ENCODE data around the gene CDH26.

CDH26 gene

DNA sequence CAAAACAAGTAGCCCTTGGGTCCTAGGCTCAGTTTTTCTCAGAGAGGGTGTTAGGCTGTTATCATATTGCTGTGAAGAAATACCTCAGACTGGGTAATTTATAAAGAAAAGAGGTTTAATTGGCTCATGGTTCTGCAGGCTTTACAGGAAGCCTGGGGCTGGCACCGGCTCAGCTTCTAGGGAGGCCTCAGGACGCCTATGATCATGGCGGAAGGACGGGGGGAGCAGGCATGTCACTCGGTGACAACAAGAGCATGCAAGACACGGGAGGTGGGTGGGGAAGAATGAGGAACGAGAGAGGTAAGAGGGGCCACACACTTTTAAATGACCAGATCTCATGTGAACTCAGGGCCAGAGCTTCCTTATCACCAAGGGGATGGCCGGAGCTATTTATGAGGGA, 26.9 kb downstream of the CDH26 start:
- DNase-seq (ENCODE audit: low read depth in 2 of 3, low spot score in 2 of 3), result no peak

DNA sequence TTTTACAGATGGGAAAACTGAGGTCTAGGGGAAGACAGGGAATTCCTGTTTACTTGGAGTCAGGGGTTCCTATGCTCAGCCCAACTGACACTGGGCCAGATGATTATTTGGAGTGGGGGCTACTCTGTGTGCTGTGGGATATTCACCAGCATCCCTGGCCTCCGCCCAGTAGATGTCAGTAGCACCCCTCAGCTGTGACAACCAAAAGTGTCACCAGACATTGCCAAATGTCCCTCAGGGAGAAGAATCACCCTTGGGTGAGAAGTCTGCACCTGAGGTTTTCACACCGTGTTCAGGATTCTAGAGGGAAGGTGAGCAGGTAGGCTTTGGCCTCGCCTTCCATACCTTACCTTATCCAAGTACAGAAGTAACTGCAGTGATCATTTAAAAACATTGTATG, 27.6 kb downstream of the CDH26 start:
- no peak for DNase-seq (ENCODE audit: low read depth in 2 of 3, low spot score in 2 of 3)

DNA sequence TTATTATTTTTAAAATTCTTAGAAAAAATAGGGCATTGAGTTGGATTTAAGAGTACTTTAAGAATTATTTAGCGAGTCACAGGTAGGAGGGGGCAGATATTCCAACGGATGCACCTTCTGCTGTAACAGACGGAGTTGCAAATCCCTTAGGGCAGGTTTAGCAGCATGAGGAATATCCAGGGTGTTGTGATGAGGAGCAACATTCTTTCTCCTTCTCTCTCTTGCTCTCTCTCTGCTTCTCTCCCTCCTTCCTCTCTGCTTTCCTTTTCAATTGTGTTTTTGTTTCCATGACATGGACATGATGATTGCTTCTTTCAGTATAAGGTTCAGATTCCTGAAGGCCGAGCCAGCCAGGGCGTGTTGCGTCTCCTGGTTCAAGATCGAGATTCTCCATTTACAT, 28.9 kb downstream of the CDH26 start:
- DNase-seq (ENCODE audit: low read depth in 2 of 3, low spot score in 2 of 3), result no peak

DNA sequence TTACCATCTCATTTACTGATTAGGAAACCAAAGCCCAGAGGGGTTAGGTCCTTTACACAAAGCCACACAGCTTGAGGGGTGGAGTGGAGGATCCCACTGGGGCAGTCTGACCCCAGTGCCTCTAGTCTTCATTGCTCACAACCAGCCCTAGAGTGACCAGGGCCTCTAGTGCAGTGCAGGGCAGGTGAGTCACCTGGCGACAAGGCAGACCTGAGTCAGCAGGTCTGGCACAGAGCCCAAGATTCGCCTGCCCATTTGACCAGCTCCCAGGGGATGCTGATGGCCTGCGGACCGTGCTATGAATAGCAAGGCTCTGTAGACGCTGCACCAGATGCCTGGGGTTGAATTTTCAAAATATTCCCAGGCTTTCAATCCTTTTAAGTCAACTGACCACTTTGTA, 29.9 kb downstream of the CDH26 start:
- DNase-seq (ENCODE audit: low read depth in 2 of 3, low spot score in 2 of 3), result no peak

DNA sequence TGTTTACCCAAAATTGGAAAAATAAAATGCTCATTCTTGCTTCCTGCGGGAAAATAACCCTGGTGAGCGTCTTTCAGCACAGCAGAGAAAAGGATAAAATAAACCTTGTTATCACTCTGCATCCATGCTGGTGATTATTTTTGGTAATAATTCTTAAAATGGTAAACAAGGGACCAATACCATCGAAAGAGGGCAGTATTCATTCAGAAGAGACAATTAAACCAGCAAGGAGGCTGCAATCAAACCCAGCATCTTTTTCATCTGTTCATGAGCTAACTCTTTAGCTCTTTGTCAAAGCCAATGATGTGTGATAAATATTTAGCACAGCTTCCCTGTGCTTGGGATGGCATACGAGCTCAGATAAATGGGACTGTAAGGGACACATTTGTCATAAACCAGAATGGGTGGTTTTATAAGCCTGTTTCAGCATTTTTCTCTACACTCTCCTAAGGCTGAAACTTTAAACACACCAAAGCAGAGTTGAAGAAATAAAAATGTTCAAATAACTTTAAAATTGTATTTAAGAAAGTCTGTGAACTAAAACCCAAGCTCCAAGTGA, 34.4 kb downstream of the CDH26 start:
- DNase-seq (ENCODE audit: low read depth in 2 of 3, low spot score in 2 of 3), result no peak

DNA sequence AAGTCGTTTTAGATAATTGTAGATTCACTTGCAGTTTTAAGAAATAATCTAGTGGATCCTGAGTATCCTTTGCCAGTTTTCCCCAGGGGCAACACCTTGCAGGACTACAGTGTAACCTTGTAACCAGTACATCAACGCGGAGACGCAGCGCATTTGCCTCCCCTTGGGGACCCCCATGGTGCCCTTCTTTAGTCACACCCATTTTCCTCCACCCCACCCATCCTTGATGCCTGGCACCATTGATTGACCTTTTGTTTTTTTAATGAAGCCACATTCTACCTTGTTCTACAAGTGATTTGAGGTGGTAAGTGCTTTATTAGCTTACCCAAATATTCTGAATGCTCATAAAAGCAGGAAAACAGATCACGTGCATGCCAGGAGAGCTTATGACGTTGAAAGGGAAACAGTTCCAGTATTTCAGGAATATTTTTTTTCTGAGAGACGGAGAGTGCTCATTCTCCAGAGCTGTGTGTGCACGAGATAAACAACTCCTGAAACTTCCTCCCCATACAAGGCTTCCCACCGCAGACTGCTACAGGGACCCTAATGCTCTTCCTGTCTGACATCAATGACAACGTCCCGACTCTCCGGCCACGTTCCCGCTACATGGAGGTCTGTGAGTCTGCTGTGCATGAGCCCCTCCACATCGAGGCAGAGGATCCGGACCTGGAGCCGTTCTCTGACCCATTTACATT, 35.7 kb downstream of the CDH26 start:
- DNase-seq (ENCODE audit: low read depth in 2 of 3, low spot score in 2 of 3), result no peak

DNA sequence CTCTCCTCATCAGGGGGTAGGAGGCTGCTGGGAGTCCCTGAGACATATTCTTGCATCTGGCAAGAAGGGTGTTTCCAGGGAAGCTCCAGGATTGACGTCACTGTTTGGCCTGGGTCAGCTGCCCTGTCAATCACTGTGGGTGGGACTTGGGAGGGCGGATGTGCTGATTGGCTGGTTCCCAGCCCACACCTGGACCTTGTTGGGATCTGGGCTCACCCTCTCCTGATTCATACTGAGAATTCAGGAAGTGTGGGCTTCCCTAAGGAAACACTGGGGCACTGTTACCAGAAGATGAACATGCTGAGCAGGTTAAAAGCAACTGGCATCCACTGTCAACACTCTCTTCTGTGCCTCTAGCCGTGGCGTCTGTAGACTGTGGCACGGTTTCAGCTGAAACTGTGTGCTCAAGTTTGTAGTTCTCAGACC, 36.5 kb downstream of the CDH26 start:
- no peak for DNase-seq (ENCODE audit: low read depth in 2 of 3, low spot score in 2 of 3)

DNA sequence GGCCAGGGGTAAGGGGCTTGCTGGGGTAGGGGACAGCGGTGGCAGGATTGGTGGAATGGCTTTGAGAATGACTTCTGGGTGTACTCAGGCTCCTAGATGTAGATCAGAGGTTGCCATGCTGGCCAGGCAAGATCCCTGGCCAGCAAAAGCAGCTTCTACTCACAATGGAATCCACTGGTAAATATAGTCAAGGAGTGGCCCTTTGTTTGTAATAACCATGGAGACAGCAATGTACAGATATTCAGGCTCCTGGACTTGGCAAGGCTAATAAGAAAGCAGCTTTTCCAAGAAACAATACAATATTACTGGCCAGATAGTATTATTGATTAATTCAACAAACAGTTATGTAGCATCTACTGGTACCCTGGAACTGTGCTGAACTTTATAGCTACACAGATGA, 37.9 kb downstream of the CDH26 start:
- no peak for DNase-seq (ENCODE audit: low read depth in 2 of 3, low spot score in 2 of 3)

DNA sequence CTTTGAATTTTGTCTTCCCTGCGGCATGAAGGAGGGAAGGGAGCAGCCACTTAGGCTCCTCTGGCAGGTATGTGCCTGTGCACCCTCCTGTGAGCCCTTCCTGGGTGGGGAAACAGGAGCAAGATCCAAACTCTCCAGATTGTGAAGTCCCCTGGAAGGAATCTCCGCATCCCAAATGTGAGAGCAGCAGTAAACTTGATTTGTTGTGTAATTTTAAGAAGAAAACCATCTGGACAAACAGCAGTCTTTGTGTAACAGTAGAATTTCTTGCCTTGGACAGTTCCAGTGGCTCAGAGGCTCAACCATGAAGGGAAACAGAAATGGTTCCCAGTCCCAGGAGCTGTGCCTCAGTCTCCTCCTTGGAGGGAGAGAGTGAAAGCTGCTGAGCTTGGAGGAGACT, 39.7 kb downstream of the CDH26 start:
- DNase-seq (ENCODE audit: low read depth in 2 of 3, low spot score in 2 of 3), result no peak

DNA sequence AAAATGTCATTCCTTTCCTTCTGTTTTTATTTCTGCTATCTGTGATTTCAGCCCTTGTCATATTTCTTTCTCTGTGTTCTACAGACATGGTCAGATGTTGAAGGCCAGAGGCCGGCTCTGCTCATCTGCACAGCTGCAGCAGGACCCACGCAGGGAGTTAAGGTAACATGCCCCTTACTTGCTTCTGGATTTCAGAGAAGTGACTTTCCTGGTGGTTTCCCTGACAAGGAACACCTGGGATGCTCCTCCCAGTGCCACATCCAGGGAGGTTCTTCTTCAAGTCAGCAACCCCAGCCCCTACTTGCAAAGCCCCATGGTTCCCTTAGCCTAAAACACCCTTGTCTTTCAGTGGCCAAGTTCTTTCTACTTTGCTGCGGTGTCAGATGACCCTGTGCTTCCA, 41.3 kb downstream of the CDH26 start:
- DNase-seq (ENCODE audit: low read depth in 2 of 3, low spot score in 2 of 3), result no peak

DNA sequence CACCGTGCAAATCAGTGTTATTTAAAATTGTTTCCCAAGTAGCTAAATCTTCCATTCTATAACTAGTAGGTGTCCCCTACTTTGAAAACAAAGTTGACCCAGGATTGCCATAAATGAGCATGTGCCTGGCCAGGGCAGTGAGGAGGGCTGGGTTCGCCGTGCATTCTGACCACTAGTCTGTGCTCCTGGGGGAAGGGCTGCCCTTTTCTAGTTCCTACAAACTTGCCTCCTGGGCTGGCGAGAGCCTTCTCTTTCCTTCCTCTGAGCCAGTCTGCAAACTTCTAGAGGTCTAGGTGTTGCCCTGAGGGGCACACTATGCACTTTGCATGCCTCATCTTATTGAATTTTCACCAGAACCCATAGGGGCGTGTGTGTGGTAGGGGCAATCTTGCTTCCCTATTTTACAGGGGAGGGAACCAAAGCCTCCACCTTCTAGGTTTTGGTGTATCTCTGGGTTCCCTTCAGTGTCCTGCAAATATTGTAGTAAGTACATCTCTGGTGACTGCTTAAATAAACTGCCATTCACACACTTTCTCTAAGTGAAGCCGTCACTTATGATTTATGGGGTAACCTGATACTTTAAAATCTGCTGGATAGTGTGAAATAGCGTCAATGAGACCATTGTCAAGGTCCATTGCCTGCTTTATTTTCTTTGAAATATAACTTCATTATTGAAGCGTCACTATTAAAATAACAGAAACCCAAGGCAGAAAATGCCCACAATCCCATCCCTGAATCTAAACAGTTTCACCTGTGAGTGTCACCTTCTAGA, 42.2 kb downstream of the CDH26 start:
- no peak for DNase-seq (ENCODE audit: low read depth in 2 of 3, low spot score in 2 of 3)

DNA sequence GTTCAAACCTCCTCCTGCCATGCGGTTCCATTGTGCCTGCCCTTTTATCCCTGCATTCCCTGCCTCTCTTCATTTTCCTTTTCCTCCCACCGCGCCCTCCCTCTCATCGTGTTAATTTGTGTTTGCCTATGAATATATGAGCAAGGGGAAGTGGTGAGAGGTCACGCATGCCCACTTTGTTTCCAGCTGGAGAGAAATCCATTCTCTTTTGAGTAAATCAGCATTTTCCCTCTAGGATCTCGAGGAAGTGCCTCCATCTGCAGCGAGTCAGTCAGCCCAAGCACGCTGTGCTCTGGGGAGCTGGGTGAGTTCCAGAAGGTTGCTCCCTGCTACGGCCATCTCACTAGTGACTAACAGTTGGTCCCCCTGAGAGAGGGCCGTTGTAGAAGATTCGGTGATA, 42.9 kb downstream of the CDH26 start:
- no peak for DNase-seq (ENCODE audit: low read depth in 2 of 3, low spot score in 2 of 3)

DNA sequence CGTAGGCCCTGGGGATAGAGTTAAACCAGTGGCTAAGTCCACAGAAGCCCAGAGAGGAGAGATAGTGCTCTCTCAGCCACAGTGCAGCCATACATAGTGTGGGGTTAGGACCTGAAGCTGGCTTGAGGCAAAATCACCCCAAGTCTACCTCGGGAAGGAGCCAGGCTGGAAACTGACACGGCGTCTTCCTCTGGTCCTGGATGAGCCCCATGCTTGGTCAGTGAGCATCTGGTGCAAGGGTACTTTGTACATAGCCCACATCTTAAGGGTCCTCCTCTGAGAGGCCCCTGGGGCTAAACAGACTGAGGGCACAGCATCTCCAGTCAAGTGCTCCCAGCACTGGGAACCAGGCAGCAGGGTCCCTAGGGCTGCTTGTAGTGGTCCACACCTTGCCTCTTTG, 45.6 kb downstream of the CDH26 start:
- DNase-seq (ENCODE audit: low read depth in 2 of 3, low spot score in 2 of 3), result no peak

DNA sequence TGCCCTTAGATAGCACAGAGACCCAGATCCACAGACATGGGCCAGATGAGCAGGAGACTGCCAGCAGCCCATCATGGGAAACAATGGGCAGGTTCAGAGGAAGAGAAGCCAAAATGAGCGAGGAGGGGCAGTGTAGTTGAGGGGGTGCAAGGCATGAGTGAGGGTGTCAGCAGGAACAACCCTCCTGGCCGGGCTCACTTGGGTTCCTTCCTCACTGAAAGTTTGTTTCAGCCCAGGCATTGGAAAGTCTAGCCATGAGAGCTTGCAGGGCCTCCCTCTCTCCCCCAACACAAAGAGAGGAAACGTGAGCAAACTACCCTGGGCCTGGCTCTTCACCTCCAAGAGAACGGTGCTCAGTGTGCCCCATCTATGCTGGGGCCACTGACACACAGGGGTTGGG, 48.0 kb downstream of the CDH26 start:
- no peak for DNase-seq (ENCODE audit: low read depth in 2 of 3, low spot score in 2 of 3)

DNA sequence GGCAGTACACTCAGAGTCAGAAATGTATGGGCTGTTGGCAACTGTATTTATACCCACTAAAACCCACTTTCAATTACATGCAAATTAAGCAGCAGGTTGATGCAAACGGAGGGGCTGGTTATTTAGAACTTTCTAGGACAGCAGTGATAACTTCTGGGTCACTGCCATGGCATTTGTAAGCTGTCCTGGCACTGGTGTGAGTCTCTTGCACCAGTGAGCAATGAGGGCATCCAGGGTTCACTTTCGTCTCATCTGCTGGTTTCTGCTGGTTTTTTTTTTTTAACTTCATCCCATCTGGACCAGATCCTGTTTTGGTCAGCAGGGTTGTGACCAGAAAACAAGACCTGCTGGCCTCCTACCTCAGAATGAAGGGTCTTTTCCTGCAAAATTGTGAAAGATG, 49.2 kb downstream of the CDH26 start:
- DNase-seq (ENCODE audit: low read depth in 2 of 3, low spot score in 2 of 3), result no peak

DNA sequence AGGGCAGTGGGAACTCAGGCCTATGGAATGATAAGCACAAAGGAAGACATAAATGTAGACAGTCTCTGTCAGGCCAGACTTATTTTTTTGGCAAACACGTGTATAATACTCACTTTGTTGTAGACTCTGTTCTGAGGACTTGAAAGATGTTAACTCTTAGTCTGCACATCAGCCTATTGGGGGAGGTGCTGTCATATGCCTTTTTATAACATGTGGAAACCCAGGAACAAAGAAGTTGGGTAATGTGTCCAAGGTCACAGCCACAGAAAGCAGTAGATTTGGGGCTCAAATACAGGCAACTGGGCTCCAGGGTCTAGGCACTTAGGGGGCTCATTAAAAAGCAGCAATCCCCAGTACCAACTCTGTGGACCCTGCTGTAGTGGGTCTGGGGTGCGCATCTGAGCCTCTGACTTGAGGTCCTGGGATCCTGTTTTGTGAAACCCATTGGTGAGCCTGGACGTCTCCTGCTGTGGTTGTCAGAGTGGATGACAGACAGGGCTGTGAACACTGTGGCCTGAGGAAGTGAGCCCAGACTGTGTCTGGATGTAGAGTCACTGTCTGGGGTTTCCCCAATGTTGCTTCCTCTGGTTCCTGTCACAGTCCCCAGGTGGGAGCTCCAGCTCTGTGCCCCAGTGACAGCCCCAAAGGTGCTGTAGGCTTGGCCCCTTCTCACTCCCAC, 50.0 kb downstream of the CDH26 start:
- DNase-seq (ENCODE audit: low read depth in 2 of 3, low spot score in 2 of 3), result no peak

DNA sequence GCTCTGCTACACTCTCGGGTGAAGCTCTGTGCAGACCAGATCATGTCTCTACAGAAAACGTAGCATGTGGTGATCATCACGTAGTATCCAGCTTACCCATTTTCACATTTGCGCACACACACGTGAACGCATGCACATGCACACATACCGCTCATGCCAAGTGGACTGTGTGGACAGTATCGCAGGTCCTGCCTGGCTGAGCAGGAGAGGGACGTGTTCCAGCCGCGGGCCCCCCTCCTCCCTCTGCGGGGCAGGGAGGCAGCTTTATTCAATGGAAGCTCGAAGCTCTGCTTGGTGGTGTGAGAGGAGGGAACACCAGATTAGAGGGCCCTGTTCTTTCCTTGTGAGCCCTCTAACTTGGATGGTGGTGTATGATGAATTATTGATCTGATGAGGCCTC, 51.1 kb downstream of the CDH26 start:
- DNase-seq (ENCODE audit: low read depth in 2 of 3, low spot score in 2 of 3), result no peak

DNA sequence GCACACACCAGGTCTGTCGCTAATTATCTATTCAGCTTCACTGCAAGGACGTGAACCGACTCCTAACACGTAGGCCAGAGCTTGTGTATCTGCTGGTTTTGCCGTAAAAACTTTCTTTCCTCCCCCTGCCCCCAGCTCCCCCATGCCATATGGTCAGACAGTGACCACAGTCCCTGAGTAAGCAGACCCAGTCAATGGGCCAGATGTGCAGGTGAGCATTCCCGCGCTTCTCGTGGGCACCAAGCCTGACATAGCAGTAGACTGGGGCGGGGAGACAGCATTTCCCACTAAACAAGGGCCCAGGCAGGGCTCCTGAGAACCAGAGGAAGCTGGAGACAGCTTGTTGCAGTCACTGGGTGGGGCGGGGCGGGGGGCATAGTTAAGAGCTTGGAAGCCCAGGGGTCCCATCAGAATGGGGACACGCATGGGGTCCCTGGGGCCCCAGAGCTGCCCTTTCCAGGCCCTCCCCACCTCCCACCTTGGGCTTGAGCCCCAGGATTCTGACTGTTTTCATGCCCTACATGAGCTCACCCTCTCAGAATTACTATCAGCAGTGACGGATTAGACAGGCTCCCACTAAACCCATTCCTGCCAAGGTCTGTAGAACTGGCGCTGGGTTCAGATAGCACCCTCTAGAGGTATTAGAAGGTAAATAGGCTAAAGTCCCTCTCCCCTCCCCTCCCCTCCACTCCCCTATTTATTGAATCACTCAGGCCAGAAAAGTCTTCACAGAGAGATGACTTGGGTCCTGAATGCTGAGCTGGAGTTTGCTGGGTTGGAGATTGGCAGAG, 51.8 kb downstream of the CDH26 start:
- DNase-seq (ENCODE audit: low read depth in 2 of 3, low spot score in 2 of 3), result no peak

DNA sequence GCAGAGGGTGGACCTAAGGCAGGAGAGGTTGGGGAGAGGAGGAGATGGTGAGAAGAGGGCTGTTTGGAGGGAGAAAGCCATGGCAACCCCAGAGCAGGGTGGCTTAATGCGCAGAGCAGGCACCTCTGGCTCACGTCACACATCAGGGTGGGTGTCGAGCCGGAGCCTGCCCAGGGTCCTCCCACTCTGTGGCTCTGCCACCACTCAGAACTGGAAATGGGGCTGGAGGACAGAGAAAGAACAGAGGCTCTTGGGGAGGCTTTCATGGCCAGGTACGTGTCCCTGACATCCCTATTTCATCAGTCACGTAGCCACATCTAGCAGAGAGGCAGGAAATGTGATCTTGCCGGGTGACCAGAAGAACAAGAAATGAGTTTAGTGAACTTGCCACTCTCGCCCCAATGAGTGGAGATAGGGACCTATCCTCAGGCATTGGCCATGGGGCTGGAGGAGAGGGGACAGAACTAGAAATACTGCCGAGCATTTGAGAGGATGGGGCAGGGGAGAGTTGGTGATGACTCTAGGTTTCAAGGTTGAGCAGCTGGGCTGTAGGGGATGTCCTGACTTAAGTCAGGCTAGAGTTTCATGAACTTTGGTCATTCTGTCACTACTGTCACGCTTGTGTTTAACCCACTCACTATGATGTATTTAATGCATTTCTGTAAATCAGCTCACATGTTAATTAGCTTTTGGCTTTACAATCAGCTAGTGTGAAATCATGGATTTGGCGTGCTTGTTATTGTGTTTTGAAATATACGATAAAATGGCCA, 52.7 kb downstream of the CDH26 start:
- DNase-seq (ENCODE audit: low read depth in 2 of 3, low spot score in 2 of 3), result no peak
